GM18526 (cell line): ENCODE measurements around the gene SUFU.

ENCODE experiments used
- POLR2A ChIP-seq: IDR thresholded peaks from 3 replicates; pipeline ENCODE4 v1.6.1; 2011; ENCODE audit not compliant: insufficient read length; ENCODE audit errors: extremely low read depth

Gene SUFU

GRCh38 chr10:102503264-102504178, at the start of gene SUFU:
TSS of gene SUFU (plus strand) at chr10:102503972. CDS start at chr10:102504153, 181 bp downstream.
- peak; percentile 89 for TF ChIP-seq POLR2A

DNA sequence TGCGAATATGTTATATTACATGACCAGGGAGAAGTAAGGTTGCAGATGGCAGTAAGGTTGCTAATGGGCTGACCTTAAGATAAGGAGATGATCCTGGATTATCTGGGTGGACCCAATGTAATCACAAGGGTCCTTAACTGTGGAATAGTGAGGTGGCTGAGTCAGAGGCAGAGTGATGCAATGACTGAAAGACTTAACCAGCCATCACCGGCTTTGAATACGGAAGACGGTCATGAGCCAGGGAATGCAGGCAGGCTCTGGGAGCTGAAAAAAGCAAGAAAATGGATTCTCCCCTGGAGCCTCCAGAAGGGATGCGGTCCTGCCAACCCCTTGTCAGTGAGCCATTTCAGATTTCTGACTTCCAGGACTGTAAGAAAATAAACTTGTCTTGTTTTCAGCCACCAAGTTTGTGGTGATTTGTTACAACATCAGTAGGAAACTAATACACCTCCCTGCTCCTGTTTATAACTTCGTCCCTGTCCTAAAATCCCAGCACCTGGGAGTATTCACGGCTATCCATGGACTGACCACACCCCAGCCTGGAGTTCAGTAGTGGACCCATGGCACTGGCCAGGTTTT, 47.8 kb upstream of the SUFU start:
- no peak for TF ChIP-seq POLR2A

DNA sequence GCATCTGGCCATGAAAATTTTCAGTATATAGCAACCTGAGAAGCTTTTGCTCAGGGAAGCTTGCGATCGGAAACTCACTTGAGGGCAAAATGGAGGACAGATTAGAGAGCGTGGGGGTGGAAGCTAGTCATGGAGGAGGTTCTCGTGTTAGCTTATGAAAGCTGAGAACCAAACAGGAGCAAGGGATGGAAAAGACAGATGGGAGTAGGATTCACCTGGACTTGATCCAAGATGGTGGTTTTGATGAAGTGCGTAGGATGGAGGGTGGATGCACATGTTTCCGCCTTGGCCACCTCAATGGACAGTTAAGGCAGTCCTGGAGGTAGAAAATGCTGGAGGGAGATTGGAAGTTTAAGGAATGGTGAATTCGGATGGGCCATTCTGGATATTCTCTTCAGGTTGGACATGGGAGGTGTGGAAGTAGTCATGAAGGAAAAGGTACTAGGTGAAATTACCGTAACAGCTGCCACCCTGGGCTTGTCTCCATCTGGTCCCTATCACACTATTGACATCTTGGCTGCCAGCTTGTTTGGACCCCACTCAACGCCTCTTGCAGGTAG, 46.1 kb upstream of the SUFU start:
- TF ChIP-seq POLR2A = no peak

DNA sequence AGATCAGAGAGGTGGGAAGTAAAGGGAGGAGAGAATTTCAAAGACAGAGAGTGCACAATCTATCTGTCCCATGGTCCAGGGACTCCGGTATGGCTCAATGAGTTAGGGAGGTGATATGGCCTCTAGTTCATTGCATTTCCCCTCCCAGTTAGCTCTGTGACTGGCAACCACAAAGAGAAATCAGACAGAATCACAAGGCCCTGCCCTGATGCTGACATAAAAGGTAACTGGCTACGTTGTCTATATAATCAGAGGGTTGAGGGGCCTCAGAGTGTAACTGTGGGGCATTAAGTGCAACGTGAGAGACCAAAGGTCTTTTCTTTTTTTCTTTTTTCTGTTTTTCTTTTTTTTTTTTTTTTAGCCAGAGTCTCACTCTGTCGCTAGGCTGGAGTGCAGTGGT, 45.1 kb upstream of the SUFU start:
- TF ChIP-seq POLR2A = no peak

GRCh38 chr10:102460836-102461186, 43.0 kb upstream of the SUFU start:
- no peak for TF ChIP-seq POLR2A

- TF ChIP-seq POLR2A = peak; percentile 42
Measured at GRCh38 chr10:102461187-102462054, 42.4 kb upstream of the SUFU start.

DNA sequence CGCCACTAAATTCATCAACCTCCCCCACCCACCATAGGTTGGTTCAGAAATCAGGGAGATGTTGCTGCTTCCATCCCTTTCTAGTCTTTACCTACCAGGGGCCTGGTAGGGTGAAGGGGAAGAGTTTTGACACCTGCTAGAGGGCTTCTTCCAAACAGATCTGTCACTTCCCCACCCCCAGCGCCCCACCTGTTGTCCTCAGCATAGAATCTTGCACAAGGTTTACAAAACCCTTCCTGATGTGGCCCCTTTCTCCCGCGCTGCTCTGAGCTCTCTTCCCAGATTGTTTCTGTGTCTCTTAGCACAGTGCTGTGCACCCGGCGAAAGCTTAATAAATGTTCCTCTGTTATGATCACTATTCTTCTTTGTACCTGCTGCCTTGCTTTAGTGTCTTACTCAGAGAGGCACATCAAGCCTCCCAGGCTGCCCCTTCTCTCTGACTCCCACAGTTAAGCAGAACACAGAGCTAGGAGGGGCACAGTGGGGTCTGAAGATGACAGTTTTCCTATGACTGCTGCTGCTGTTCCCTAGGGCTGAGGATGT, 41.2 kb upstream of the SUFU start:
- no peak for TF ChIP-seq POLR2A

DNA sequence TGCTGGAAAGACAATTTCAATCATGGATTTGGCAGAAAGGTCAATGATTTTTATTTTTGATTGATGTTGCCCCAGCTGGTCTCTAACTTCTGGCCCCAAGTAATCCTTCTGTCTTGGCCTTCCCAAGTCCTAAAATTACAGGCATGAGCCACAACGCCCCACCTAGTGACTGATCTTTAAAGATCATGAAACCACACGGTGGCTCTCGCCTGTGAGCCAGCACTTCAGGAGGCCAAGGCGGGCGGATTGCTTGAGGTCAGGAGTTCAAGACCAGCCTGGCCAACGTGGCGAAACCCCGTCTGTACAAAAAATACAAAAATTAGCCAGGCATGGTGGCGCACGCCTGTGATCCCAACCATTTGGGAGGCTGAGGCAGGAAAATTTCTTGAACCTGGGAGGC, 39.8 kb upstream of the SUFU start:
- TF ChIP-seq POLR2A = no peak

GRCh38 chr10:102465466-102465865, 38.3 kb upstream of the SUFU start:
- no peak for TF ChIP-seq POLR2A

DNA sequence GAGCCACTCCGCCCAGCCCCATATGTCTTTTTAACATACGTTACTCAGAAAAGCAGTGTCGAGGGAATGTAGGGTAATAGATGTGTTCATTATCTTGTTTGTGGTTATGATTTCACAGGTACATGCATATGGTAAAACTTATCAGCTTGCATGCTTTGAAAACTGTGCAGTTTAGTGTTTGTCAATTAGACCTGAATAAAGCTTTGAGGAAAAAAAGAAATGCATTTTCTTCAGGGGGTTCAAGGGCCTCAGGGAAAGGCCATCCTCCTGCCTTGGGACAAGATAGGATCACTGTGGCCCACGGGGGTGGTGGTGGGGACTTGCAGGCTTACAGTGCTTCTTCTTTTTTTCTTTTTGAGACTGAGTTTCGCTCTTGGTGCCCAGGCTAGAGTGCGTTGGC, 36.5 kb upstream of the SUFU start:
- no peak for TF ChIP-seq POLR2A

DNA sequence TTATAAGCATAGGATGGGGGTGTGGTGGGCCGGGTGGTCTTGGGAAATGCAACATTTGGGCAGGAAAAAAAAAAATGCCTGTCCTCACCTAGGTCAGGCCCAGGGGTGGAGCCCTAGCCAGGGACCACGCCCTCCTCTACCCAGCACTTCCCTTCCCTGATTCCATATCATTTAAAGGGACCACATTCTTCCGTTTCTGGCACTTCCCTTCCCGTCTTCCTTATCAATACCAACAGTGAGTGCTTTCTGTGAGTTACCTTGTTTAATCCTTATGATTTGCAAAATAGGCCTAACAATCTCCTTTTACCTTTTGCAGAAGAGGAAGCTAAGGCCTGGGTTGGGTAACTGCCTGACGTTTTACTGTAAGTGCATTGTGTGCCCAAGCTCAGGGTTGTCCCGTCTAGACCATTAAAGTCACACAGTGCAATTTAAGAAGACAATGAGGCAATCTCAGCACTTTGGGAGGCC, 35.8 kb upstream of the SUFU start:
- no peak for TF ChIP-seq POLR2A

DNA sequence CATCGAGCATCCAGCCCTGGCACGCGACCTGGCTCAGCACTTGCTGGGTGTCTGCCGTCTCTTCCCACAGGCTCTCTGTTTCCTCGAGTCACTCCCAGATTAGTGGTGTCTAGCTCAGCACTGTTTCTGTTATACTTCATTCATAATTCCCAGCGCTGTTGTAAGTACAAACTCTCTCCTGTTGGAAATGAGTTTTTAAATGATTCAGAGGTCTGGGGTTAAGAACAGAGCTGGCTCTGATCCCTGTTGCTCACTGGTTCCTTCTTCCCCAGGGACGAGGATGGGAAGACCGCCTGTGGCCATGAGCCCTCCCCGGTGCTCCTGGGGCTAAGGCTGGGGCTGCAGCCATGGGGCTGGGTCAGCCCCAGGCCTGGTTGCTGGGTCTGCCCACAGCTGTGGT, 35.1 kb upstream of the SUFU start:
- no peak for TF ChIP-seq POLR2A

DNA sequence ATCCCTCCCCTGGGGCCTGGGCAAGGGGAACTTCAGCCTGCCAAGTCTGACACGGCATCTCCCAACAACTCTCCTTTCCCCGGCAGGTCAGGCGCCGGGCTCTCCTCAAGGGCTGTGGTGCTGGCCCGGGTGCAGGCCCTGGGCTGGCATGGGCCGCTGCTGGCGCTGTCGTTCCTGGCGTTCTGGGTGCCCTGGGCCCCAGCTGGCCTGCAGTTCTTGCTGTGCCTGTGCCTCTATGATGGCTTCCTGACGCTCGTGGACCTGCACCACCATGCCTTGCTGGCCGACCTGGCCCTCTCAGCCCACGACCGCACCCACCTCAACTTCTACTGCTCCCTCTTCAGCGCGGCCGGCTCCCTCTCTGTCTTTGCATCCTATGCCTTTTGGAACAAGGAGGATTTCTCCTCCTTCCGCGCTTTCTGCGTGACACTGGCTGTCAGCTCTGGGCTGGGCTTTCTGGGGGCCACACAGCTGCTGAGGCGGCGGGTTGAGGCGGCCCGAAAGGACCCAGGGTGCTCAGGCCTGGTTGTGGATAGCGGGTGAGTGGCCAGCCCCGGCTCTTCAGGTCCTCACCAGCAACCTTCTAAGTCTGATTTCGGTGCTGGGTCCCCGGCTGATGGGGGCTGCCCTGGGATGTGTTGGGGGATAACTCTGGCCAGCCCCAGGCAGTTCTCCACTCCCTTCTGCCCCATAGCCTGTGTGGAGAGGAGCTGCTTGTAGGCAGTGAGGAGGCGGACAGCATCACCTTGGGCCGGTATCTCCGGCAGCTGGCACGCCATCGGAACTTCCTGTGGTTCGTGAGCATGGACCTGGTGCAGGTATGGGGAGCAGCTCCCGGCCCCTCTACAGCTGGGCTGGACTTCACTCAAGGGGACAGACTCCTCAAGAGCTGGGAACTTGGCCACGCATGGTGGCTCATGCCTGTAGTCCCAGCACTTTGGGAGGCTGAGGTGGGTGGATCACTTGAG, 32.9 kb upstream of the SUFU start:
- TF ChIP-seq POLR2A = no peak
